ENCODE data around the gene ZNF516. TPM values are rescaled to one million over a fixed set of nuclear protein-coding genes. Genes with fewer than 3 reads are reported as not detected.

ZNF516 gene
- total RNA-seq, 1 experiment from 2014 or later = 28.3 TPM

GRCh38 chr18:76487070-76487469, 8.0 kb downstream of the ZNF516 start:
- Mint-ChIP-seq H3K36me3 (ENCODE audit: insufficient read depth, unreplicated experiment) (peaks cover 6% of the 10 kb centered on the region), H3K4me1 (ENCODE audit: insufficient read depth, unreplicated experiment) (peaks cover 17% of the 10 kb centered on the region), H3K4me3 (ENCODE audit: unreplicated experiment) (no peak overlapping the region), H3K27me3 (ENCODE audit: insufficient read depth, unreplicated experiment) (no peaks in the 10 kb centered on the region), H3K9me3 (ENCODE audit: unreplicated experiment) (no peaks in the 10 kb centered on the region), H3K27ac (ENCODE audit: low read depth, unreplicated experiment) (no peak overlapping the region)
- DNase-seq (ENCODE audit: unreplicated experiment) = no peak
- intact Hi-C loops (cut with micrococcal nuclease) = no loop called here
- BruUV-seq (replicated peaks) = no TSS peak
- POLR2A ChIA-PET = interaction anchor here (2.4 kb wide), 1 partner anchor 12 kb away, joined by 18 read pairs; no protein-coding TSS in a partner anchor
- TF ChIP-seq CTCF (IDR thresholded peaks at IDR 0.05; ENCODE audit: unreplicated experiment) = no peak
- CTCF ChIA-PET = interaction anchor here (0.6 to 0.8 kb wide), 2 partner anchors 200 to 279 kb away, joined by 3 to 4 read pairs; no protein-coding TSS in a partner anchor

- H3K4me1 Mint-ChIP-seq (ENCODE audit: insufficient read depth, unreplicated experiment) = peaks cover 17% of the 10 kb centered on the region
- H3K9me3 Mint-ChIP-seq (ENCODE audit: unreplicated experiment) = no peaks in the 10 kb centered on the region
- no peaks in the 10 kb centered on the region for H3K27me3 Mint-ChIP-seq (ENCODE audit: insufficient read depth, unreplicated experiment)
- ChIA-PET CTCF (no interaction called here), POLR2A (interaction anchor here (2.2 kb wide), 1 partner anchor 12 kb away, joined by 5 read pairs; no protein-coding TSS in a partner anchor)
- no TSS peak for BruUV-seq (replicated peaks)
- peaks cover 6% of the 10 kb centered on the region for H3K36me3 Mint-ChIP-seq (ENCODE audit: insufficient read depth, unreplicated experiment)
- no peak overlapping the region for H3K27ac Mint-ChIP-seq (ENCODE audit: low read depth, unreplicated experiment)
- intact Hi-C loops (cut with micrococcal nuclease) = no loop called here
- no peak overlapping the region for H3K4me3 Mint-ChIP-seq (ENCODE audit: unreplicated experiment)
- DNase-seq (ENCODE audit: unreplicated experiment) = no peak
- no peak for TF ChIP-seq CTCF (IDR thresholded peaks at IDR 0.05; ENCODE audit: unreplicated experiment)
These were observed 8.5 kb downstream of the ZNF516 start for GRCh38 chr18:76486574-76486973.

GRCh38 chr18:76486038-76486437, 9.0 kb downstream of the ZNF516 start:
- no TSS peak for BruUV-seq (replicated peaks)
- POLR2A ChIA-PET = interaction anchor here (2.2 kb wide), 1 partner anchor 12 kb away, joined by 5 read pairs; no protein-coding TSS in a partner anchor
- no peak for TF ChIP-seq CTCF (IDR thresholded peaks at IDR 0.05; ENCODE audit: unreplicated experiment)
- intact Hi-C loops (cut with micrococcal nuclease) = no loop called here
- CTCF ChIA-PET = interaction anchor here (0.5 kb wide), 1 partner anchor 67 kb away, joined by 3 read pairs; no protein-coding TSS in a partner anchor
- Mint-ChIP-seq H3K36me3 (ENCODE audit: insufficient read depth, unreplicated experiment) (peaks cover 6% of the 10 kb centered on the region), H3K4me3 (ENCODE audit: unreplicated experiment) (no peak overlapping the region), H3K4me1 (ENCODE audit: insufficient read depth, unreplicated experiment) (peaks cover 17% of the 10 kb centered on the region), H3K9me3 (ENCODE audit: unreplicated experiment) (no peaks in the 10 kb centered on the region), H3K27me3 (ENCODE audit: insufficient read depth, unreplicated experiment) (no peaks in the 10 kb centered on the region), H3K27ac (ENCODE audit: low read depth, unreplicated experiment) (no peak overlapping the region)
- no peak for DNase-seq (ENCODE audit: unreplicated experiment)

- no peak overlapping the region for H3K27ac Mint-ChIP-seq (ENCODE audit: low read depth, unreplicated experiment)
- H3K4me1 Mint-ChIP-seq (ENCODE audit: insufficient read depth, unreplicated experiment) = peaks cover 6% of the 10 kb centered on the region
- no peak for TF ChIP-seq CTCF (IDR thresholded peaks at IDR 0.05; ENCODE audit: unreplicated experiment)
- H3K4me3 Mint-ChIP-seq (ENCODE audit: unreplicated experiment) = no peak overlapping the region
- ChIA-PET CTCF (no interaction called here), POLR2A (interaction anchor here (0.7 to 2.2 kb wide), 3 partner anchors 8 to 89 kb away, joined by 3 to 5 read pairs (median 3); no protein-coding TSS in a partner anchor)
- no peak for DNase-seq (ENCODE audit: unreplicated experiment)
- peaks cover 6% of the 10 kb centered on the region for H3K36me3 Mint-ChIP-seq (ENCODE audit: insufficient read depth, unreplicated experiment)
- BruUV-seq (replicated peaks) = no TSS peak
- H3K27me3 Mint-ChIP-seq (ENCODE audit: insufficient read depth, unreplicated experiment) = no peaks in the 10 kb centered on the region
- intact Hi-C loops (cut with micrococcal nuclease) = no loop called here
- H3K9me3 Mint-ChIP-seq (ENCODE audit: unreplicated experiment) = no peaks in the 10 kb centered on the region
These were observed 10.2 kb downstream of the ZNF516 start for GRCh38 chr18:76484749-76485387.
